ENCODE data around the gene SHF. TPM values are rescaled to one million over a fixed set of nuclear protein-coding genes. Genes with fewer than 3 reads are reported as not detected.

Gene SHF
- total RNA-seq, 4 donors from 2014 or later: 1.5 to 37.5 (median 24.1) TPM

GRCh38 chr15:45123397-45123796 lies 64.4 kb downstream of the SHF start:
- TF ChIP-seq CTCF (IDR thresholded peaks at IDR 0.05) (no peak), POLR2A (IDR thresholded peaks at IDR 0.05) (no peak)
- Histone ChIP-seq H3K27ac (no peak overlapping the region), H3K4me3 (no peak overlapping the region), H3K9me3 (no peaks in the 10 kb centered on the region), H3K36me3 (no peaks in the 10 kb centered on the region), H3K4me1 (no peaks in the 10 kb centered on the region), H3K27me3 (peaks cover 0 to 3% of the 10 kb centered on the region in 2 donors)
- intact Hi-C loops (cut with DNase I; ENCODE audit: low total_unique reads): no loop called here
- DNase-seq: no peak

GRCh38 chr15:45122719-45123118 lies 65.0 kb downstream of the SHF start:
- Histone ChIP-seq H3K27me3 (peaks cover 0 to 1% of the 10 kb centered on the region in 2 donors), H3K9me3 (no peaks in the 10 kb centered on the region), H3K27ac (no peak overlapping the region), H3K4me1 (no peaks in the 10 kb centered on the region), H3K4me3 (no peak overlapping the region), H3K36me3 (no peaks in the 10 kb centered on the region)
- no peak for TF ChIP-seq POLR2A (IDR thresholded peaks at IDR 0.05)
- TF ChIP-seq CTCF (IDR thresholded peaks at IDR 0.05): no peak
- intact Hi-C loops (cut with DNase I; ENCODE audit: low total_unique reads): no loop called here
- DNase-seq: no peak

GRCh38 chr15:45121706-45122417 lies 65.9 kb downstream of the SHF start:
- no peak for DNase-seq
- Histone ChIP-seq H3K36me3 (no peaks in the 10 kb centered on the region), H3K4me3 (no peak overlapping the region), H3K9me3 (no peaks in the 10 kb centered on the region), H3K4me1 (peaks cover 0 to 4% of the 10 kb centered on the region in 2 donors), H3K27me3 (peaks cover 6 to 8% of the 10 kb centered on the region in 2 donors), H3K27ac (no peak overlapping the region)
- no peak for TF ChIP-seq CTCF (IDR thresholded peaks at IDR 0.05)
- TF ChIP-seq POLR2A (IDR thresholded peaks at IDR 0.05): no peak
- intact Hi-C loops (cut with DNase I; ENCODE audit: low total_unique reads): no loop called here

GRCh38 chr15:45121020-45121419 lies 66.7 kb downstream of the SHF start:
- Histone ChIP-seq H3K27ac (no peak overlapping the region), H3K36me3 (no peaks in the 10 kb centered on the region), H3K4me3 (no peak overlapping the region), H3K27me3 (peaks cover 10 to 14% of the 10 kb centered on the region in 2 donors), H3K4me1 (peaks cover 0 to 5% of the 10 kb centered on the region in 2 donors), H3K9me3 (no peaks in the 10 kb centered on the region)
- intact Hi-C loops (cut with DNase I; ENCODE audit: low total_unique reads): no loop called here
- DNase-seq: no peak
- TF ChIP-seq POLR2A (IDR thresholded peaks at IDR 0.05) (no peak), CTCF (IDR thresholded peaks at IDR 0.05) (no peak)

GRCh38 chr15:45120081-45120972 lies 67.4 kb downstream of the SHF start:
- intact Hi-C loops (cut with DNase I; ENCODE audit: low total_unique reads): no loop called here
- TF ChIP-seq POLR2A (IDR thresholded peaks at IDR 0.05): no peak
- no peak for TF ChIP-seq CTCF (IDR thresholded peaks at IDR 0.05)
- Histone ChIP-seq H3K4me1 (peaks cover 0 to 5% of the 10 kb centered on the region in 2 donors), H3K27me3 (peaks cover 10 to 21% of the 10 kb centered on the region in 2 donors), H3K9me3 (no peaks in the 10 kb centered on the region), H3K27ac (no peak overlapping the region), H3K4me3 (no peak overlapping the region), H3K36me3 (no peaks in the 10 kb centered on the region)
- no peak for DNase-seq
